ENCODE data around the gene AQP1.

The AQP1 gene

GRCh38 chr7:30902466-30902865, 9.2 kb upstream of the AQP1 start:
- H3K4me3 ChIP-seq (ENCODE audit: control insufficient read depth, low read depth, low read length): no peak overlapping the region
- no peak for DNase-seq (ENCODE audit: low read depth)
- TF ChIP-seq, protein P1, sequence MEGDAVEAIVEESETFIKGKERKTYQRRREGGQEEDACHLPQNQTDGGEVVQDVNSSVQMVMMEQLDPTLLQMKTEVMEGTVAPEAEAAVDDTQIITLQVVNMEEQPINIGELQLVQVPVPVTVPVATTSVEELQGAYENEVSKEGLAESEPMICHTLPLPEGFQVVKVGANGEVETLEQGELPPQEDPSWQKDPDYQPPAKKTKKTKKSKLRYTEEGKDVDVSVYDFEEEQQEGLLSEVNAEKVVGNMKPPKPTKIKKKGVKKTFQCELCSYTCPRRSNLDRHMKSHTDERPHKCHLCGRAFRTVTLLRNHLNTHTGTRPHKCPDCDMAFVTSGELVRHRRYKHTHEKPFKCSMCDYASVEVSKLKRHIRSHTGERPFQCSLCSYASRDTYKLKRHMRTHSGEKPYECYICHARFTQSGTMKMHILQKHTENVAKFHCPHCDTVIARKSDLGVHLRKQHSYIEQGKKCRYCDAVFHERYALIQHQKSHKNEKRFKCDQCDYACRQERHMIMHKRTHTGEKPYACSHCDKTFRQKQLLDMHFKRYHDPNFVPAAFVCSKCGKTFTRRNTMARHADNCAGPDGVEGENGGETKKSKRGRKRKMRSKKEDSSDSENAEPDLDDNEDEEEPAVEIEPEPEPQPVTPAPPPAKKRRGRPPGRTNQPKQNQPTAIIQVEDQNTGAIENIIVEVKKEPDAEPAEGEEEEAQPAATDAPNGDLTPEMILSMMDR (conservative IDR thresholded peaks at IDR 0.05; ENCODE audit: control insufficient read depth, insufficient read depth, low read depth, low read length): no peak

- no peak for DNase-seq (ENCODE audit: low read depth)
- TF ChIP-seq, protein P1 (conservative IDR thresholded peaks at IDR 0.05; ENCODE audit: control insufficient read depth, insufficient read depth, low read depth, low read length): no peak
- H3K4me3 ChIP-seq (ENCODE audit: control insufficient read depth, low read depth, low read length): no peak overlapping the region
Observed at GRCh38 chr7:30903146-30903545, 8.5 kb upstream of the AQP1 start.

DNA sequence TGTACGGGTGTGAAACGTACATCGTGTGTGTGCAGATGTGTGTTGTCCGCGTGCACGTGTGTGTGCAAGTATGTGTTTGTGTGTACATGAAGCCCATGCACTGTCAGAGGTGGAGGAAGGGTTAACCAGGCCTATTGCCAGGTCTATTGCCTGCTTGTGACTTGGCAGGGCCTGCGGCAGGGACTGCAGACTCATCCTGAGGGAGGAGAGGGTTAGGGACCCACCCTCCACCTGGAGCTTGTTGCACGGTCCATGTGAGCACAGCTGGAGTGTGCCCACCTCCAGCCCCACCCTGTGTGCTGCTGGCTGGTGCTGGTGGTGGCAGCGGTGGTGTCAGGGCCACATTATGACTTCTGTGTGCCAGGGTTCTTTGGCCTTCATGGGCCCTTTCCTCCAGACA, 7.1 kb upstream of the AQP1 start:
- no peak for DNase-seq (ENCODE audit: low read depth)
- H3K4me3 ChIP-seq (ENCODE audit: control insufficient read depth, low read depth, low read length): no peak overlapping the region
- TF ChIP-seq, protein P1 (conservative IDR thresholded peaks at IDR 0.05; ENCODE audit: control insufficient read depth, insufficient read depth, low read depth, low read length): no peak

DNA sequence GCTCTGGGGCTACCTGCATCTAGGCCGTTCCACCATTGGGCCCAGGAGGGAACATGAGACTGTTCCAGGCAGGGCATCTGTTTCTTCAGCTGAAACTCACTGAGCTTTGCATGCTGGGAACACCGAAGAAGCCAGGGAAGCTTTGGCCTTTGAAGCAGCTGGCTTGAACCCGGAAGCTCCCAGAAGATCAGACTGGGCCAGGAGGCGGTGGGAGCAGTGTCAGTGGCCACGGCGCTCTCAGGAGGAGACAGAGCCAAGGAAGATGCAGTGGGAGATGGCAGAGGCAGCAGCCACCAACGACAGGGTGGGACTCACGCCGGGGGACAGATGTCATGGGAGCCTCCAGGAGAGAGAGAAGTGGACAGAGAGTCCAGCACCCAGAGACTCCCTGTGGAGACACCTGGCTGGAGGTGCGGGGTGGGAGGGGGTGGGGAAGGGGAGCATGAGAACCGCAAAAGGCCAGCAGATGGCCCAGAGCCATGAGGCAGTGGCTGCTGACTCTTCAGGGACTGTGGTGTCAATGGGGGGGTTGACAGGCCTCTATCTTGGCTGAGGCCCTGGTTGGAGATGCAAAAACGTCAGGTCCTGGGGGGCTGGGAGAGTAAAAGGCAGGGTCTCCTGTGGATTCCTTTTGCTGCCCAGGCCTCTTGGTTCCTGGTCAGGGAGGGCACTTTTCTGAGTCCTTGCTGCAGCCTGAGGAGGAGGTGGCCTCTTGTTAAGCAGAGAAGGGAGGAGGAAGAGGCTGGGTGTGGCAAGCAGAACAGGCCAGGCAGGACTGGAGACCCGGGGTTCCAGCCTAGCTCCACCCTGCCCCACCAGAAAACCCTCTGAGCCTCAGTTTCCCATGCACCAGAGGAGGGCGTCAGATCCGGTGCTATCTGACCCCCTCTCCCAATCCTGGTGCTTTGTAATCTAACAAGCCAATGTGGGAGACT, 6.3 kb upstream of the AQP1 start:
- DNase-seq (ENCODE audit: low read depth): no peak
- TF ChIP-seq, protein P1 (conservative IDR thresholded peaks at IDR 0.05; ENCODE audit: control insufficient read depth, insufficient read depth, low read depth, low read length): no peak
- no peak overlapping the region for H3K4me3 ChIP-seq (ENCODE audit: control insufficient read depth, low read depth, low read length)

- DNase-seq (ENCODE audit: low read depth): no peak
- no peak overlapping the region for H3K4me3 ChIP-seq (ENCODE audit: control insufficient read depth, low read depth, low read length)
- TF ChIP-seq, protein P1 (conservative IDR thresholded peaks at IDR 0.05; ENCODE audit: control insufficient read depth, insufficient read depth, low read depth, low read length): no peak
Observed at GRCh38 chr7:30906014-30906413, 5.6 kb upstream of the AQP1 start.

- peak; percentile 60 for DNase-seq (ENCODE audit: low read depth)
- TF ChIP-seq, protein P1 (conservative IDR thresholded peaks at IDR 0.05; ENCODE audit: control insufficient read depth, insufficient read depth, low read depth, low read length): no peak
- no peak overlapping the region for H3K4me3 ChIP-seq (ENCODE audit: control insufficient read depth, low read depth, low read length)
Observed at GRCh38 chr7:30906515-30907240, 5.0 kb upstream of the AQP1 start.
